HS-5 (cell line): ENCODE data around the gene ETFA.

Experiments used
- DNase-seq: peaks from one replicate; pipeline ENCODE4 v3.0.0-alpha.2; 2012; ENCODE audit warnings: low read depth

ETFA gene

GRCh38 chr15:76215634-76216033 is 95.6 kb downstream of the ETFA start:
- no peak for DNase-seq

- DNase-seq: no peak
These were observed 101.3 kb downstream of the ETFA start for GRCh38 chr15:76209942-76210341.

GRCh38 chr15:76209523-76209922 is 101.7 kb downstream of the ETFA start:
- no peak for DNase-seq

- DNase-seq: no peak
These were observed 102.4 kb downstream of the ETFA start for GRCh38 chr15:76208786-76209424.

GRCh38 chr15:76208084-76208785 is 103.0 kb downstream of the ETFA start:
- no peak for DNase-seq

GRCh38 chr15:76206325-76206976 is 104.8 kb downstream of the ETFA start:
- no peak for DNase-seq

GRCh38 chr15:76204916-76205460 is 106.3 kb downstream of the ETFA start:
- DNase-seq: no peak

GRCh38 chr15:76204109-76204845 is 107.0 kb downstream of the ETFA start:
- no peak for DNase-seq

GRCh38 chr15:76203346-76204108 is 107.7 kb downstream of the ETFA start:
- DNase-seq: no peak

- no peak for DNase-seq
These were observed 109.6 kb downstream of the ETFA start for GRCh38 chr15:76201536-76202255.

GRCh38 chr15:76200641-76201105 is 110.6 kb downstream of the ETFA start:
- no peak for DNase-seq

- DNase-seq: no peak
These were observed 111.2 kb downstream of the ETFA start for GRCh38 chr15:76200083-76200465.

GRCh38 chr15:76199106-76200082 is 111.9 kb downstream of the ETFA start:
- no peak for DNase-seq

- no peak for DNase-seq
These were observed 112.7 kb downstream of the ETFA start for GRCh38 chr15:76198456-76199105.

GRCh38 chr15:76197703-76198455 is 113.4 kb downstream of the ETFA start:
- no peak for DNase-seq

- DNase-seq: peak; percentile 59
These were observed 114.7 kb downstream of the ETFA start for GRCh38 chr15:76196269-76197231.
